ENCODE measurements around the gene CDH26. TPM values are rescaled to one million over a fixed set of nuclear protein-coding genes. Genes with fewer than 3 reads are reported as not detected.

Gene CDH26
- total and polyA plus RNA-seq, 2 experiments from 2014 or later = 0.38 to 1.6 TPM

DNA sequence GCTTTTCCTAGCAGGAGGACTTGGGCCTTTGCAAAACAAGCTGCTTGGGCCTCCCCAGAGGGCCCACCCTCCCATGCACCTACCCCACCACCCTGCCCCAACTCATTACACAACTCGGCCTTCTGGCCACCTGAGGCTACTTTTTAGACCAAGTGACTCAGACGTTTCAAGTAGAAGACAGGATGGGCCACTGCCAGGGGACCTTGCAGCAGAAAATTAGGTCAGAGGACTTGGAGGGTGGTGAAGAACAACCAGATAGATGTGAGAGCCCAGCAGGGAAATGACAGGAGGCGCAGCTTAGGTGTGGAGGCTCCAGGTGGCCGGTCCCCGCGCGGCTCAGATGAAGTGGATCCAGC lies 19.5 kb upstream of the CDH26 start:
- TF ChIP-seq, protein P1, sequence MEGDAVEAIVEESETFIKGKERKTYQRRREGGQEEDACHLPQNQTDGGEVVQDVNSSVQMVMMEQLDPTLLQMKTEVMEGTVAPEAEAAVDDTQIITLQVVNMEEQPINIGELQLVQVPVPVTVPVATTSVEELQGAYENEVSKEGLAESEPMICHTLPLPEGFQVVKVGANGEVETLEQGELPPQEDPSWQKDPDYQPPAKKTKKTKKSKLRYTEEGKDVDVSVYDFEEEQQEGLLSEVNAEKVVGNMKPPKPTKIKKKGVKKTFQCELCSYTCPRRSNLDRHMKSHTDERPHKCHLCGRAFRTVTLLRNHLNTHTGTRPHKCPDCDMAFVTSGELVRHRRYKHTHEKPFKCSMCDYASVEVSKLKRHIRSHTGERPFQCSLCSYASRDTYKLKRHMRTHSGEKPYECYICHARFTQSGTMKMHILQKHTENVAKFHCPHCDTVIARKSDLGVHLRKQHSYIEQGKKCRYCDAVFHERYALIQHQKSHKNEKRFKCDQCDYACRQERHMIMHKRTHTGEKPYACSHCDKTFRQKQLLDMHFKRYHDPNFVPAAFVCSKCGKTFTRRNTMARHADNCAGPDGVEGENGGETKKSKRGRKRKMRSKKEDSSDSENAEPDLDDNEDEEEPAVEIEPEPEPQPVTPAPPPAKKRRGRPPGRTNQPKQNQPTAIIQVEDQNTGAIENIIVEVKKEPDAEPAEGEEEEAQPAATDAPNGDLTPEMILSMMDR (IDR thresholded peaks at IDR 0.05; ENCODE audit: low read depth, low read length) = no peak
- no peak for DNase-seq (ENCODE audit: low read depth in 1 of 2, low spot score in 1 of 2)
- no peak overlapping the region for H3K27ac ChIP-seq
- H3K36me3 ChIP-seq = peaks cover 9% of the 10 kb centered on the region
- peak overlapping the region; percentile 9 for H3K4me3 ChIP-seq
- H3K9me3 ChIP-seq (ENCODE audit: low read depth) = no peaks in the 10 kb centered on the region
- peaks cover 7% of the 10 kb centered on the region for H3K27me3 ChIP-seq
- peaks cover 35% of the 10 kb centered on the region for H3K4me1 ChIP-seq (ENCODE audit: low read depth)

DNA sequence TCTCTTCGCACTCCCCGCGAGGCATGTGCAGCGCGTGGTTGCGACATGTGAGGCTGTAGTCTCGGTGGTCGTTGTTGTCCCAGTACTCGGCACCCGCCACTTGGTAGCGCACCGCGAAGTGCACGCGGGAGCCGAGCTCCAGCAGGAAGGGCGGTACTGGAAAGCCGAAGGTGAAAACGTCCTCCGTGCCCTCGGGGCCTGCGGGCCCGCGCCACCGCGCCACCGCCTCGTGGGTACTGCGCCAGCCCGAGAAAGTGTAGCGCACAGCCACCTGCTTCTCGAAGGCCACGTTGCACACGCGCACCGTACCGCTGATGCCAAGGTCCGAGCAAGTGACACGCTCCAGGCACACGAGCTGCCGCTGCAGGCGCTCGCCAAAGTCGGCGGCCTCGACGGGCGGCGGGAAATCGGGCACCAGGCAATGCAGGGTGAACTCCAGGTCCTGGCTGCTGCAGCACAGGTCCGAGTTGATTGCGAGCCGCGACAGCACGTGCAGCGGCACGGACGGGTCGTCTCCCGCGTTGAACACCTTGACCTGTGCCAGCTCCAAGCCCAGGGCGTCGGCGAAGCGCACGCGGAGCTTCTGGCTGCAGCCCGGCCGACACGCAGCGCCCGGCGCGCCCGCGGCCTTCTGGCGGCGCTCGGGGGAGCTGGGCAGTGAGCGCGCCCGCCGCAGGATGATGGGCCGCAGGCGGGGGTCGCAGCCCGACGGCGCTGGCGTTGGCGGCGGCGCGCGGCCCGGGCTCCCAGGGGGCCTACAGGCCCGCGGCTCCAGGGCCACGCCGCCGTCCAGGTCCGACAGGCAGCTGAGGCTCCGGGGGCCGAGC lies 19.0 kb upstream of the CDH26 start:
- TF ChIP-seq, protein P1 (IDR thresholded peaks at IDR 0.05; ENCODE audit: low read depth, low read length) = no peak
- DNase-seq (ENCODE audit: low read depth in 1 of 2, low spot score in 1 of 2) = no peak
- Histone ChIP-seq H3K4me3 (peak overlapping the region; percentile 93), H3K27me3 (peaks cover 7% of the 10 kb centered on the region), H3K9me3 (ENCODE audit: low read depth) (no peaks in the 10 kb centered on the region), H3K36me3 (peaks cover 15% of the 10 kb centered on the region), H3K27ac (peak overlapping the region; percentile 97), H3K4me1 (ENCODE audit: low read depth) (peaks cover 35% of the 10 kb centered on the region)

DNA sequence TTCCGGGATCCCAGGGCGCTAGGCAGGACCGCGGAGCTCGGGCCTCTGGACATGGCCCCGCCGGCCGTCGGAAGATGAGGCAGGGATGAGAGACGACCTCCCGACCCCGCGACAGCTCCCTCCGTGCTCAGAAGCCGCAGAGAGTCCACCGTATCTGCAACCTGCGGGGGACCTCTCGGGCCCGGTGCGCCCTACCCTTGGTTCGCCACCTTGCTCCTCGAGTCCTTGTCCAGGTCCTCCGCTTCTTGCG lies 18.4 kb upstream of the CDH26 start:
- peak in 1 of 2 donors; percentile 26 for DNase-seq (ENCODE audit: low read depth in 1 of 2, low spot score in 1 of 2)

DNA sequence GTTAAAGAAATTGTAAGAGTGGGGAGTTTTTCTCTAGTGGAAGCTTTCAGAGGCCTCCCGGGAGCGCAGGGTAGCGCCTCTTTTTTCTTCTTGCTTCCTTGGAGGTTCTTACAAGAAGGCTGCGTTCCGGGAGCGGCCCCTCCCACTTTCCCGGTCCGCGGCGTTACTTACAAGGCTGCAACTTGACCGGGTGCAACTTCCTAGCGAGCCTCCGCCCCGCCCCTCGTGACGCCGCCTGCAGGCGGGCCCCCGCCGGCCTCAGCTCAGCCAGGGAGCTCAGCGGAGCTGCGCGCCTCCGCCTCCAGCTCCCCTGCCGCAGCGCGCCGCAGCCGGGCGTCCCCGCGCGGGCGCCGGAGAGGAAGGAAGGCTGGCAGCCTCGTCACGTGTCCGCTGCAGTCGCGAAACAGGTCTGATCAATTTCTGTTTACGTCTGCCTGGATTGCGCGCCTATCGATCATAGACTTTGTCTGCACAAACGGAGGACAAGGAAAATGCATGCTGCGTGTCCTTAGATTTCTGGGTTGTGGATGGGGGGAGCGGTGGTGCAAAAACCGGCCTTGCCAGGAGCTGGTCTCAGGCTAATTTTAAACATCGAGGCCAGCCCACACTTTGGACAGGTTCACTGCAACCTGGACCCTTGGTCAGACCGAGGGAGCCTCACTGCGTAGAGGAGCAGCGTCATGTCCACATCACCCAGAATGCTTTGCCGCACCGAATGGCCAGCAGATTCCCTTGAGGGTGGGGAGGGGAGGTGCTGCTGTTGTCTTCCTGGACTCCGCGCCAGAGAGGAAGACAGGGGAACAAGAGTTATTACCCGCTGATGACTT lies 17.9 kb upstream of the CDH26 start, which contains the start of the genes FAM217B and PPP1R3D:
TSS of gene FAM217B (plus strand) at position 261 of the 827 bp plus-strand sequence. CDS start 3,555 bp downstream, outside the sequence.
TSS of gene PPP1R3D (minus strand) at position 177 of the 827 bp plus-strand sequence. CDS start 374 bp downstream, outside the sequence.
- H3K27me3 ChIP-seq = no peaks in the 10 kb centered on the region
- peak within 1 kb of the TSS; percentile 93 for H3K4me3 ChIP-seq
- H3K9me3 ChIP-seq (ENCODE audit: low read depth) = no peaks in the 10 kb centered on the region
- DNase-seq (ENCODE audit: low read depth in 1 of 2, low spot score in 1 of 2) = peak; percentile 96 to 99
- peak within 1 kb of the TSS; percentile 97 for H3K27ac ChIP-seq
- TF ChIP-seq, protein P1 (IDR thresholded peaks at IDR 0.05; ENCODE audit: low read depth, low read length) = peak; percentile 9
- H3K4me1 ChIP-seq (ENCODE audit: low read depth) = peaks cover 38% of the 10 kb centered on the region
- H3K36me3 ChIP-seq = peaks cover 19% of the 10 kb centered on the region

More for the DNA sequence above, 18.4 kb upstream of the CDH26 start:
- H3K9me3 ChIP-seq (ENCODE audit: low read depth) = no peaks in the 10 kb centered on the region
- H3K27me3 ChIP-seq = peaks cover 2% of the 10 kb centered on the region
- peaks cover 35% of the 10 kb centered on the region for H3K4me1 ChIP-seq (ENCODE audit: low read depth)
- peak overlapping the region; percentile 93 for H3K4me3 ChIP-seq
- peaks cover 19% of the 10 kb centered on the region for H3K36me3 ChIP-seq
- TF ChIP-seq, protein P1 (IDR thresholded peaks at IDR 0.05; ENCODE audit: low read depth, low read length) = no peak
- peak overlapping the region; percentile 97 for H3K27ac ChIP-seq

DNA sequence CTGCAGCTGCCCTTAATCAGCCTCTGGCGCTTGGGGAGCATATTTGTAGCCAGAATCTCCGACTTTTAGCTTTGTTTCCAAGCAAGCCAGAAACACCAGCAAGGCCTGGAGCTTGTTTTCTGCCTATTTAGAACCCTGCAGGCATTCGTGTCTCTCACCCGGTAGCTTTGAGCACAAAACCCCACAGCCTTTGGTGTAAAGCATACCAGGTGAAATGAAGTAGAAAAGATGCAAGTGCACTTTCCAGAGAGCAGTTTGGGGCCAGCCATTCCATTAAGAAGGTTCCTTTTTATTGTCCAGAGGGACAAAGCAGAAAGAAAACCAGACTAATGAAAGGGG lies 17.3 kb upstream of the CDH26 start:
- H3K4me1 ChIP-seq (ENCODE audit: low read depth) = peaks cover 43% of the 10 kb centered on the region
- TF ChIP-seq, protein P1 (IDR thresholded peaks at IDR 0.05; ENCODE audit: low read depth, low read length) = no peak
- DNase-seq (ENCODE audit: low read depth in 1 of 2, low spot score in 1 of 2) = no peak
- peak overlapping the region; percentile 93 for H3K4me3 ChIP-seq
- H3K27me3 ChIP-seq = no peaks in the 10 kb centered on the region
- H3K9me3 ChIP-seq (ENCODE audit: low read depth) = no peaks in the 10 kb centered on the region
- peaks cover 19% of the 10 kb centered on the region for H3K36me3 ChIP-seq
- H3K27ac ChIP-seq = peak overlapping the region; percentile 97
